ENCODE data around the gene LRRK1.

Gene LRRK1

DNA sequence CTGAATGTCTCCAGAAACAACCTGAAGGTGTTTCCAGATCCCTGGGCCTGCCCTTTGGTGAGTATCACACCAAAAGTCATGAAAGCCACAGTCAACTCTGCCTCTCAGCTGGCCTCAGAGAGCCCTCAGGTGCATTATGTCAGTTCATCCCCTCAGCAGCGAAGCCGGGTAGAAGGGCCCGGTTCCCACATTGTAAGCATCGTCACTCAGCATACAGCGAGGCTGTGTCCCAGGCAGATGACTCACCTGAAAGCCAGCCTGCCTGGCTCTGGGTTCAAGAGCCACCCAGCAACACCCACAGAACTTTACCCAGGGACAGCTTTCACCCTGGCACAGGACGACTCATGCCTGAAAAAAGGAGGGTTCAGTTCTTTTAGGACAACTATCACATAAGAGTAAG, 91.6 kb downstream of the LRRK1 start:
- DNase-seq: no peak

- DNase-seq: no peak
Observed at GRCh38 chr15:101012326-101013200, 93.4 kb downstream of the LRRK1 start.

DNA sequence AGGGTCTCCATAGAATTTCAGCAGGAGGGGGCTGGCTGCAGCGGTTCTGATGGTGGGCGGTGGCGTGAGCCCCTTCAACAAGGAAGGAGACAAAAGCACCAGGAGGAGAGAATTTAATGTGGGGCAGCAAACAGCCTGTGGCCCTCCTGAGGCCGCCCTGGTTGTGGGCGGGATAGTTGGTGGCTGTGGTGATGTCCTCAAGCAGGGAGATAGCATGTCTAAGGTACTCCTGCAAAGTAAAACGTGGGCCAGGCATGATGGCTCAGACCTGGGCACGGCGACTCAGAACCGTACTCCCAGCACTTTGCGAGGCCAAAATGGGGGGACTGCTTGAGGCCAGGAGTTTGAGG, 94.0 kb downstream of the LRRK1 start:
- no peak for DNase-seq

- no peak for DNase-seq
Observed at GRCh38 chr15:101013769-101014675, 94.9 kb downstream of the LRRK1 start.

DNA sequence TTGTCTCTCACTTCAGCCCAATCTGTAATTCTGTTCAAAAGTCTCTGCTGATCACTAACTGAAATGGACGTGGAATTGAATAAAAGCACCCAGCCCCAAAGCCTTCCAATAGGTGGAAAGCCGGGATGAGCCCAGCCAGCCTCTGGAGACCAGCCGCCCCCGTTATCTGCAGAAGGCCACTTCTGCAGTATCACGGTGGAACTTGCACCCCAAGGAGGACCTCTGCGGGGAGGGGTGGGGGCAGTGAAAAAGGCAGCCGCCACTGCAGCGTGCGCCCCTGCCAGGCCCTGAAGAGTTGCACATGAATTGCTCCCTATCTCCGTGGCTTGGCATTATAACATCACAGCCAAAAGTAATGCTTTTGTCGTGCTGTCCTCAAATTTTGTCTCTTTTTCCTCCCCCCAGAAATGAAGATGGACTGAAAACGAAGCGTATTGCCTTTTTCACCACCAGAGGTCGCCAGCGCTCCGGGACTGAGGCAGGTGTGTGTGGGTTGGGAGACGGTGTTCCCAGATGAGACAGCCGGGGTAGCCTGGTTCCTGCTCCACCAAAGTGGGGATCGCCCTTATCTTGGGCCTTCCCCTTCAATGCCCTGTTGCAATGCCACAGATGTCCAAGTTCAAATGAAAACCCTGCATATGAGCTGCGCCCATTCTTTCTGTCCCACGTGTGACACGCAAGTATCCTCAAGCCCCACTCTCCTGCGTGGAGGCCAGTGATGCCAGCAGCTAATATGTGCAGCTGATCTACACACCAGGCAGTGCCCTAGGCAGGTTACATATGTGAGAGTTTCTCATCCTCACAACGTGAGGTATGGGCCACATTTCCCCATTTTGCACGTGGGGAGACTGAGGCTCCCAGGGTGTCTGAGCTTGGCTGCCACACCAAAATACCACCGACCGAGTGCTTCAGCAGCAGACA, 96.0 kb downstream of the LRRK1 start:
- peak; percentile 69 for DNase-seq

GRCh38 chr15:101016581-101016980, 97.4 kb downstream of the LRRK1 start:
- no peak for DNase-seq

GRCh38 chr15:101017093-101017754, 98.1 kb downstream of the LRRK1 start:
- DNase-seq: no peak

GRCh38 chr15:101018016-101018415, 98.9 kb downstream of the LRRK1 start:
- no peak for DNase-seq

DNA sequence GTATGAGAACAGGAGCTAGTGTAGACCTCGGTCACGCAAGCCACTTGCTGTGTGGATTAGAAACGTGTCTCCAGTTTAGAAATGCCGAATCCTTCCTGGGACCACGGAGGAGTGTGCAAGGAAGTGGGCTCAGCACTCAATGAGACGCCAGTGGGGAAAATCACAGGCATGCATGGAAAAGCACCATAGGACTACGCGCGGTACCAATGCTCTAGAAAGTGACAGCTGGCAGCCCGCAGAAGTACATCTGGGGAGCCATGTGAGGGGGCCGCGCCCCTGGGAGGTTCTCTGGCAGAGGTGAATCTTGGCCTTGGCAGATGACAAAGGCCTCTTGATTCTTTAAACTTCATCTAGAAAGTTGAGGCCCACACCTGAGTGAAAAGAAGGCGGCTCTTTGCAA, 99.3 kb downstream of the LRRK1 start:
- DNase-seq: no peak

GRCh38 chr15:101019366-101019896, 100.3 kb downstream of the LRRK1 start:
- no peak for DNase-seq

DNA sequence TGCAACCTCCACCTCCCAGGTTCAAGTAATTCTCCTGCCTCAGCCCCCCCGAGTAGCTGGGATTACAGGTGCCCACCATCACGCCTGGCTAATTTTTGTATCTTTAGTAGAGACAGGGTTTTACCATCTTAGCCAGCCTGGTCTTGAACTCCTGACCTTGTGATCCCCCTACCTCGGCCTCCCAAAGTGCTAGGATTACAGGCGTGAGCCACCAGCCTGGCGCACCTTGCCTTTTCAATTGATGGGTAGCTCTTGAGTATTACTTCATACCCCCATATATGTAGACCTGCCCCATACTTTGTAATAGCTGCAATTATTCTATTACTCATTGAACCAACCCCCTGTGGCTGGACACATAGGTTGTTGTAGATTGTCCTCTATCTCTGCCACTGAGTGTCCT, 101.3 kb downstream of the LRRK1 start:
- no peak for DNase-seq

GRCh38 chr15:101020945-101021344, 101.8 kb downstream of the LRRK1 start:
- no peak for DNase-seq

- no peak for DNase-seq
Observed at GRCh38 chr15:101022306-101022705, 103.1 kb downstream of the LRRK1 start.

DNA sequence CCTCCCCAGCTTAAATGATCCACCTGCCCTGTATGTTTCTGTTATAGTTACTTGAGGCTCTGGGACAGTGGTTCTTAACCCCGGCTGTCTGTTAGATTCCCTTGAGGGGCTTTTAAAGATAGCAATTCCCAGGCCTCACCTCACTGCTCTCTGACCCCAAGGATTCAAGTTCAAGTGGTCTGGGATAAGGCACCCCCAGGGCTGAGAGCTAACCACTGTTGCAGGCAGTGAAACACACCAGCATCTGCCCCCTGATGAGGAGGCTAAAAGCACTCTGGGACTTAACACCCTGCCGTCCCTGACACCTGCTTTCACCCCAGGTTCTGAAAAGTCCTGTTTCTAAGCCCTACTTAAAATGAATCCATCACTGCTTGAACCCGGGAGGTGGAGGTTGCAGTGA, 103.7 kb downstream of the LRRK1 start:
- no peak for DNase-seq

DNA sequence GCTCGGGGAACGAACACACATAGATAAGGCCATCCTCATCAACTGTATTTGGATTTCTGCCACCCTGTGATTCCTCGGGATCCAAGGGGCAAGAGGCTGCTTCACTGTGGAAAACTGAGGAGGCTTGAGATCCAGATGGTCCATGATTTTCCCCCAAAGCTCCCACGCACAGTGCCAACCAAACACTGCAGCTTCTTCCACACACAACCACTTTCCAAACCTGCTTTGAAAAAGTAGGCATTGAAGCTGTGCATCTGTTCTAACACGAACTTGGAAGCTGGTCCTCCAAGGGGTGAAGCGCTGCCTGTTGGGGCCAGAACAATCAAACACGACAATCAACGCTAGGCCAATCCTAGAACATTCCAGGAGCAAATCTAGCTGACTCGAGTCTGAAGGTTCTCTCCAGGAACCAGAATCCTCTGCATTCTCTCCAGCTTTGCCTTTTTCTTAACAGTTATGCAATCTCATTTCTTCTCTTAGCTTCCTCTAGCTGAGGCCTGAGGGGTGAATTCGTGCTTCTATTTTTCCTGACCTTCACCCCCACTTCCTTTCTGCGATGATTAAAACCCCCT, 104.4 kb downstream of the LRRK1 start:
- DNase-seq: no peak

DNA sequence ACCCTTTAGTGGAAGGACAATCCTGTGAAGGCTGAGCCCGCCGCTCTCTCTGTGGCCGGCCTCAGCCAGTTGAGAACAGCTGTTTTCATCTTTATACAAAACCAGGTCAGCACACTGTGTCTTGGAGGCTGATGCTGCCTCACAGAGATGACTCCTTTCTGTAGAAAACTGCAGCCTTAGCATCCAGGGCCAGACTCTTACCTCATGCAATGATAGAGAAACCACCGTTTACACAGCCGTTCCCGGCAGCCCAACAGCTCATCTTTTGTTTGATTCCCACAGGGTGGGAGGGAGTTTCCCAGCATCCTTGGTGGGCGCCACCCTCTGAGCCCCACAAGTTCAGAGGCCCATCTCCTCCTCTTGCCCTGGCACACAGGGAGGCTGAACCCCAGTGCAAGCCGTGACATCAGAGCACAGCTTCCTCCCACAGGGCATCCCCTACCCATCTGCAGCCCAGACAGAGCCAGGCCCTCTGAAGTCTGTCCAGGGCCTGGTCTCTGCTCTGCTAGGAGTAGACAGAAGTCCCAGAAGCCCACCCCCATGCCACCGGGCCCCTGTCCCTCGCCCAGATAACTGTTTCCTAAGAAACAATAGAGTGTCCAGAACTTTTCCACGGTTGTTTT, 105.0 kb downstream of the LRRK1 start:
- no peak for DNase-seq

DNA sequence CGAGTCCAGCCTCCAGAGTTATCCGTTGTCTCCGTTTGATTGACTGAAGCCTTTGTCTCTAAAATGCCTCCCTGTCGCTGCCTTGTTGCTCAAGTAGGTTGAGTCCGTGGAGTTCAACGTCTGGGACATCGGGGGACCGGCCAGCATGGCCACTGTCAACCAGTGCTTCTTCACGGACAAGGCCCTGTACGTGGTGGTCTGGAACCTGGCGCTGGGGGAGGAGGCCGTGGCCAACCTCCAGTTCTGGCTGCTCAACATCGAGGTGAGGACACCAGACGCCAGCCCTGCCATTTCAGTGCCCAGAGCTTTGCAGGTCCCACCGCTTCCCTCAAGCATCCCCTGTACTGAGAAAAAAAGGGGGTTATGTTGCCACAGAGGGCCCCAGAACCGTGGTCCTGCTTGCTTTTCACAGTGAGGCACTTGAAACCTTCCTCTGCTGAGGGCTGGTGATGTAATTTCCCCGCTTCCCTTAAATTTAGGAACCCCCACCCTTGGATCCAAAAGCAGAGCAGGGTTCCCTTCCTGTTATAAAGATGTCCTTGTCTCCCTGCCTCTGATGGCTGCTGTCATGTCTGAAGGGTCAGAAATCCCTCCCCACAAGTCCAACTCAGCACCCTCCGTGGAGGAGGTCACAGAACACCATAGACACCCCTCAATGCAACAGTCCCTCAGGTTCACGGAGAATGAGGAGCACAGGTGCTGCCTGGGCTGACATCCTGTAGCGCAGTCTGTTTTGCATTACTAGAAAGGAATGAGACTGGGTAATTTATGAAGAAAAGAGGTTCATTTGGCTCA, 105.7 kb downstream of the LRRK1 start:
- DNase-seq: no peak

DNA sequence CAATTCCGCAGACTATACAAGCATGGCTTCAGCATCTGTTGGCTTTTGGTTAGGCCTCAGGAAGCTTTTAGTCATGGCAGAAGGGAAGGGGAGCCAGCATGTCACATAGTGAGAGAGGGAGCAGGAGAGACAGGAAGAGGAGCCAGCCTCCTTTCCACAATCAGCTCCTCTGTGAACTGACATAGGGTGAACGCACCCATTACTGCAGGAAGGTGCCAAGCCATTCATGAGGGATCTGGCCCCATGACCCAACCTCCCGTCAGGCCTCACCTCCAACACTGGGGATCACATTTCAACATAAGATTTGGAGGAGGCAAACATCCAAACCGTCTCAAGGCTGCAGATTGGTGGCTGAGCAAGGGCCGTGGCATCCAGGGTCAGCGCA, 106.3 kb downstream of the LRRK1 start:
- DNase-seq: no peak

DNA sequence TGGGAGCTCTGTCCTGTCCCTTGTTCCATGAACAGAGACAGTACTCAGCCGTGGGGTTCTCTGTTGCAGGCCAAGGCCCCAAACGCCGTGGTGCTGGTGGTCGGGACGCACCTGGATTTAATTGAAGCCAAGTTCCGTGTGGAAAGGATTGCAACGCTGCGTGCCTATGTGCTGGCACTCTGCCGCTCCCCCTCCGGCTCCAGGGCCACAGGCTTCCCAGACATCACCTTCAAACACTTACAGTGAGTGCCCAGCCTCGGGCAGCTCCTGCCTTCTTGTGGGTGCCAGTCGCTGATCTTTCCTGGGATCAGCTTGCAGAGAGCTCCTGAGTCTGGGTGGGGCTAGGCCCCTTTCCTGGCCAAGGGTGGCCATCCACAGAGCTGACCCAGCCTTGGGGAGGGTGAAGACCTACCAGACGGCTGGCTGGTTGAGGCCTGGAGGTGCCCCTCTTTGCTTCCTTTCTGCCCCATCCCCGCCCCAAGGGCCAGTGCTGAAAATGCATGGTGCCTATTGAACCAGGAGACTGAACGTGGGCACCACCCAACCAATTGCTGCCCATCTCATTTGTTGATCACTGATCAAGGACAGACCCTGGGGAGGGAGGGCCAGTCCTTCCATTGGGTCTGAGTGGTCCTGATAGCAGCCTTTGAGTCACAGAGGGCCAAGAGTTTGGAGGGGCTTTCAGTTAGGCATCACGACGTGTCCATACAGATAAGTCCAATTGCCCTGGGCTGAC, 106.9 kb downstream of the LRRK1 start:
- no peak for DNase-seq

Data from stimulated activated CD4-positive, alpha-beta T cell treated with anti-CD3 and anti-CD28 coated beads, Interleukin-1b, Interleukin-23, amount 100 ng/mL, for 48 hours (primary cell).